NCI-H1105 (cell line): ENCODE results near the gene ECE2.
A peak's percentile ranks its signal among the peaks of the same experiment; 100 is the strongest.

Experiments used
- DNase-seq: peaks from one replicate; lab custom pipeline; 2025; lab: John Stamatoyannopoulos, UW

The ECE2 gene

GRCh38 chr3:184275961-184276910 is at the start of gene ECE2:
ECE2 (plus strand) TSS chr3:184276022; CDS start chr3:184276154, 132 bp downstream.
- DNase-seq: no peak

- peak; percentile 52 for DNase-seq
Observed at GRCh38 chr3:184227481-184227935, 48.3 kb upstream of the ECE2 start.

- no peak for DNase-seq
Observed at GRCh38 chr3:184228376-184229137, 47.3 kb upstream of the ECE2 start.

- peak; percentile 79 for DNase-seq
Observed at GRCh38 chr3:184229394-184230080, 46.3 kb upstream of the ECE2 start, which contains the start of gene VWA5B2. VWA5B2 (plus strand) TSS chr3:184229585; CDS start chr3:184230529, 944 bp downstream.

GRCh38 chr3:184230081-184230602 is 45.7 kb upstream of the ECE2 start:
- peak; percentile 28 for DNase-seq

- DNase-seq: peak; percentile 75
Observed at GRCh38 chr3:184230603-184231528, 45.0 kb upstream of the ECE2 start.

- DNase-seq: no peak
Observed at GRCh38 chr3:184231671-184232070, 44.2 kb upstream of the ECE2 start.

GRCh38 chr3:184233127-184233843 is 42.5 kb upstream of the ECE2 start:
- no peak for DNase-seq

GRCh38 chr3:184234224-184234623 is 41.6 kb upstream of the ECE2 start:
- no peak for DNase-seq

- DNase-seq: no peak
Observed at GRCh38 chr3:184234671-184235380, 41.0 kb upstream of the ECE2 start.

GRCh38 chr3:184235381-184236032 is 40.3 kb upstream of the ECE2 start:
- DNase-seq: no peak

GRCh38 chr3:184236033-184236410 is 39.8 kb upstream of the ECE2 start:
- DNase-seq: no peak

- no peak for DNase-seq
Observed at GRCh38 chr3:184236636-184237035, 39.2 kb upstream of the ECE2 start.

GRCh38 chr3:184237211-184237610 is 38.6 kb upstream of the ECE2 start:
- no peak for DNase-seq

- DNase-seq: no peak
Observed at GRCh38 chr3:184237807-184238206, 38.0 kb upstream of the ECE2 start.

GRCh38 chr3:184238246-184238818 is 37.5 kb upstream of the ECE2 start:
- no peak for DNase-seq

GRCh38 chr3:184239221-184239620 is 36.6 kb upstream of the ECE2 start:
- DNase-seq: no peak

- no peak for DNase-seq
Observed at GRCh38 chr3:184239708-184240107, 36.1 kb upstream of the ECE2 start.
